Loucy (cell line): ENCODE data around the gene NUFIP2.

ENCODE experiments used
- H2AFZ ChIP-seq: fragments of 200-600 bp; sonication (generic); 2 replicates; pipeline ENCODE4 v1.6.0; 2016; ENCODE audit warnings: antibody characterized with exemption, mild to moderate bottlenecking, low read length, moderate library complexity
- H3F3A ChIP-seq: fragments of 200-600 bp; 2 replicates; pipeline ENCODE4 v1.6.0; 2016; ENCODE audit warnings: antibody characterized with exemption, low read depth, mild to moderate bottlenecking
- H3K27me3 ChIP-seq: fragments of 200-600 bp; sonication (generic); 2 replicates; pipeline ENCODE4 v1.6.1; 2014; ENCODE audit warnings: low read length, mild to moderate bottlenecking; ENCODE audit not compliant: insufficient read depth, poor library complexity, severe bottlenecking
- H3K36me3 ChIP-seq: fragments of 200-600 bp; sonication (generic); 2 replicates; pipeline ENCODE4 v1.6.1; 2016; ENCODE audit warnings: low read length; ENCODE audit not compliant: insufficient read depth
- H3K4me1 ChIP-seq: fragments of 200-600 bp; sonication (generic); 2 replicates; pipeline ENCODE4 v1.5.1; 2014; ENCODE audit warnings: low read length, mild to moderate bottlenecking; ENCODE audit not compliant: insufficient read depth, poor library complexity, severe bottlenecking
- H3K4me2 ChIP-seq: fragments of 200-600 bp; sonication (generic); 2 replicates; pipeline ENCODE4 v1.6.0; 2014; ENCODE audit warnings: antibody characterized with exemption, low read length, low read depth, mild to moderate bottlenecking; ENCODE audit not compliant: poor library complexity, severe bottlenecking
- H3K4me3 ChIP-seq: fragments of 200-600 bp; sonication (generic); 2 replicates; pipeline ENCODE4 v1.5.1; 2014; ENCODE audit warnings: low read length, mild to moderate bottlenecking, mixed read lengths; ENCODE audit not compliant: poor library complexity, severe bottlenecking
- H3K79me2 ChIP-seq: fragments of 200-600 bp; sonication (generic); 2 replicates; pipeline ENCODE4 v1.6.1; 2014; ENCODE audit warnings: low read length; ENCODE audit not compliant: insufficient read depth
- H3K9ac ChIP-seq: fragments of 200-600 bp; sonication (generic); 2 replicates; pipeline ENCODE4 v1.6.0; 2014; ENCODE audit warnings: mild to moderate bottlenecking, low read depth, low read length, moderate library complexity; ENCODE audit not compliant: poor library complexity, severe bottlenecking
- H3K9me2 ChIP-seq: fragments of 200-600 bp; sonication (generic); replicated peaks from 2 replicates; pipeline ENCODE4 v1.6.1; 2016; ENCODE audit warnings: low read depth, low read length, mixed read lengths
- H3K9me3 ChIP-seq: fragments of 200-600 bp; sonication (generic); 2 replicates; pipeline ENCODE4 v1.6.1; 2014; ENCODE audit warnings: mild to moderate bottlenecking, antibody characterized with exemption, low read length, low read depth; ENCODE audit not compliant: insufficient read depth
- H4K20me1 ChIP-seq: fragments of 200-600 bp; sonication (generic); 2 replicates; pipeline ENCODE4 v1.6.0; 2014; ENCODE audit warnings: antibody characterized with exemption, low read length, mild to moderate bottlenecking; ENCODE audit not compliant: insufficient read depth, poor library complexity, severe bottlenecking
- CTCF ChIP-seq: fragments of 200-600 bp; sonication (generic); conservative IDR thresholded peaks from 2 replicates; pipeline ENCODE4 v1.5.1; 2014; ENCODE audit warnings: mild to moderate bottlenecking, antibody characterized with exemption, low read length
- EZH2phosphoT487 ChIP-seq: fragments of 200-600 bp; IDR thresholded peaks from 2 replicates; pipeline ENCODE4 v1.6.1; 2018; ENCODE audit warnings: antibody characterized with exemption, mild to moderate bottlenecking, moderate library complexity, borderline replicate concordance

The NUFIP2 gene

GRCh38 chr17:29243792-29244191 lies 50.2 kb downstream of the NUFIP2 start:
- TF ChIP-seq EZH2phosphoT487 = no peak
- peak; percentile 64 for TF ChIP-seq CTCF
- no peaks in the 10 kb centered on the region for H3K36me3 ChIP-seq
- no peak overlapping the region for H3K9ac ChIP-seq
- no peaks in the 10 kb centered on the region for H3K9me2 ChIP-seq
- no peaks in the 10 kb centered on the region for H3K9me3 ChIP-seq
- no peaks in the 10 kb centered on the region for H3F3A ChIP-seq
- no peaks in the 10 kb centered on the region for H4K20me1 ChIP-seq
- H3K4me1 ChIP-seq = no peaks in the 10 kb centered on the region
- no peaks in the 10 kb centered on the region for H3K27me3 ChIP-seq
- no peak overlapping the region for H3K4me3 ChIP-seq
- H3K4me2 ChIP-seq = no peak overlapping the region
- H3K79me2 ChIP-seq = no peaks in the 10 kb centered on the region
- H2AFZ ChIP-seq = no peak overlapping the region

GRCh38 chr17:29242790-29243189 lies 51.2 kb downstream of the NUFIP2 start:
- no peaks in the 10 kb centered on the region for H3K4me1 ChIP-seq
- no peak overlapping the region for H3K4me3 ChIP-seq
- no peak overlapping the region for H3K4me2 ChIP-seq
- H3K36me3 ChIP-seq = no peaks in the 10 kb centered on the region
- no peaks in the 10 kb centered on the region for H3K9me2 ChIP-seq
- no peak overlapping the region for H2AFZ ChIP-seq
- H3K79me2 ChIP-seq = no peaks in the 10 kb centered on the region
- no peaks in the 10 kb centered on the region for H3F3A ChIP-seq
- no peaks in the 10 kb centered on the region for H4K20me1 ChIP-seq
- H3K27me3 ChIP-seq = no peaks in the 10 kb centered on the region
- H3K9ac ChIP-seq = no peak overlapping the region
- no peaks in the 10 kb centered on the region for H3K9me3 ChIP-seq
- no peak for TF ChIP-seq CTCF
- no peak for TF ChIP-seq EZH2phosphoT487

- no peak overlapping the region for H3K9ac ChIP-seq
- H3K4me1 ChIP-seq = no peaks in the 10 kb centered on the region
These were observed 51.9 kb downstream of the NUFIP2 start for GRCh38 chr17:29242051-29242450.

More at GRCh38 chr17:29242051-29242450, 51.9 kb downstream of the NUFIP2 start:
- H3K36me3 ChIP-seq = no peaks in the 10 kb centered on the region
- H2AFZ ChIP-seq = no peak overlapping the region
- no peak for TF ChIP-seq EZH2phosphoT487
- no peak for TF ChIP-seq CTCF
- no peaks in the 10 kb centered on the region for H3K9me2 ChIP-seq
- no peak overlapping the region for H3K4me2 ChIP-seq
- no peaks in the 10 kb centered on the region for H3K79me2 ChIP-seq
- H3K9me3 ChIP-seq = no peaks in the 10 kb centered on the region
- H4K20me1 ChIP-seq = no peaks in the 10 kb centered on the region
- no peak overlapping the region for H3K4me3 ChIP-seq
- H3K27me3 ChIP-seq = no peaks in the 10 kb centered on the region
- no peaks in the 10 kb centered on the region for H3F3A ChIP-seq
